Smooth muscle cell (in vitro differentiated cells): ENCODE results near the gene ZNF280C. TPM values are rescaled to one million over a fixed set of nuclear protein-coding genes. Genes with fewer than 3 reads are reported as not detected.

Experiments
- DNase-seq: peaks from one replicate; lab custom pipeline; 2025; ENCODE audit not compliant: unreplicated experiment; lab: John Stamatoyannopoulos, UW
- H2AFZ ChIP-seq: fragments of 200-600 bp; sonication (generic); 2 replicates; pipeline ENCODE4 v1.6.0; 2016; ENCODE audit warnings: antibody characterized with exemption, low read depth, mild to moderate bottlenecking
- H3F3A ChIP-seq: fragments of 200-600 bp; sonication (generic); 2 replicates; pipeline ENCODE4 v1.6.0; 2017; ENCODE audit warnings: antibody characterized with exemption, low read depth
- H3K27ac ChIP-seq: fragments of 200-600 bp; sonication (generic); 2 replicates; pipeline ENCODE4 v1.5.1; 2016; ENCODE audit warnings: low read depth, mild to moderate bottlenecking
- H3K27me3 ChIP-seq: fragments of 200-600 bp; sonication (generic); 2 replicates; pipeline ENCODE4 v1.6.1; 2016; ENCODE audit warnings: low read depth, mild to moderate bottlenecking
- H3K36me3 ChIP-seq: fragments of 200-600 bp; sonication (generic); 2 replicates; pipeline ENCODE4 v1.5.1; 2016; ENCODE audit warnings: low read depth
- H3K4me1 ChIP-seq: fragments of 200-600 bp; sonication (generic); 2 replicates; pipeline ENCODE4 v1.5.1; 2016; ENCODE audit warnings: low read depth
- H3K4me2 ChIP-seq: fragments of 200-600 bp; sonication (generic); 2 replicates; pipeline ENCODE4 v1.6.0; 2016; ENCODE audit warnings: mild to moderate bottlenecking
- H3K4me3 ChIP-seq: fragments of 200-600 bp; sonication (generic); 2 replicates; pipeline ENCODE4 v1.5.1; 2016; ENCODE audit warnings: mild to moderate bottlenecking
- H3K79me2 ChIP-seq: fragments of 200-600 bp; sonication (generic); 2 replicates; pipeline ENCODE4 v1.6.0; 2016; ENCODE audit warnings: low read depth, mild to moderate bottlenecking
- H3K9ac ChIP-seq: fragments of 200-600 bp; sonication (generic); 2 replicates; pipeline ENCODE4 v1.6.0; 2016; ENCODE audit warnings: low read depth
- H3K9me3 ChIP-seq: fragments of 200-600 bp; sonication (generic); replicated peaks from 2 replicates; pipeline ENCODE4 v1.5.1; 2016; ENCODE audit warnings: low read depth
- H4K20me1 ChIP-seq: fragments of 200-600 bp; sonication (generic); 2 replicates; pipeline ENCODE4 v1.6.0; 2016; ENCODE audit warnings: low read depth
- CTCF ChIP-seq: fragments of 200-600 bp; sonication (generic); IDR thresholded peaks from 2 replicates; pipeline ENCODE4 v1.5.1; 2017; ENCODE audit warnings: borderline replicate concordance, mild to moderate bottlenecking, antibody characterized with exemption; ENCODE audit not compliant: insufficient read depth, poor library complexity, severe bottlenecking
- WGBS: methylation state at CpG from one replicate; pipeline ENCODE4 v1.1.7; 2016; ENCODE audit warnings: low lambda C conversion rate; 5-methylcytosine and 5-hydroxymethylcytosine counted together
- polyA plus RNA-seq: library from polyadenylated mRNA; unstranded; fragments of >200 nt; fragmentation: Nextera tagmentation; extraction: Ambion mirVana; gene quantifications from 2 replicates; pipeline ENCODE4 v1.2.1, GENCODE V29; 2016
- total RNA-seq: library from RNA; depleted of rRNA; stranded (reverse); fragments of >200 nt; gene quantifications from 2 replicates; pipeline ENCODE4 v1.2.3, GENCODE V29; 2014

The ZNF280C gene
- total and polyA plus RNA-seq, 2 experiments from 2014 or later, result 1.5 to 7.7 TPM

GRCh38 chrX:130228871-130229270 lies 39.8 kb downstream of the ZNF280C start:
- Histone ChIP-seq H4K20me1 (no peaks in the 10 kb centered on the region), H3K4me1 (no peaks in the 10 kb centered on the region), H3K9ac (no peak overlapping the region), H3K27me3 (no peaks in the 10 kb centered on the region), H3F3A (no peaks in the 10 kb centered on the region), H2AFZ (no peak overlapping the region), H3K79me2 (no peaks in the 10 kb centered on the region), H3K4me2 (no peak overlapping the region), H3K36me3 (no peaks in the 10 kb centered on the region), H3K4me3 (no peak overlapping the region), H3K9me3 (no peaks in the 10 kb centered on the region), H3K27ac (no peak overlapping the region)
- TF ChIP-seq CTCF, result no peak
- 90% methylated on average over 2 of the region's 2 CpGs for WGBS
- no peak for DNase-seq

- Histone ChIP-seq H3F3A (no peaks in the 10 kb centered on the region), H3K9ac (no peak overlapping the region), H3K36me3 (no peaks in the 10 kb centered on the region), H3K27me3 (no peaks in the 10 kb centered on the region), H3K9me3 (no peaks in the 10 kb centered on the region), H3K4me1 (no peaks in the 10 kb centered on the region), H4K20me1 (no peaks in the 10 kb centered on the region), H3K79me2 (no peaks in the 10 kb centered on the region), H3K27ac (no peak overlapping the region), H3K4me3 (no peak overlapping the region), H3K4me2 (no peak overlapping the region), H2AFZ (no peak overlapping the region)
- WGBS, result 71% methylated on average over 2 of the region's 2 CpGs
- TF ChIP-seq CTCF, result no peak
- DNase-seq, result no peak
Measured at GRCh38 chrX:130224810-130225209, 43.9 kb downstream of the ZNF280C start.

GRCh38 chrX:130216320-130216719 lies 52.4 kb downstream of the ZNF280C start:
- H3F3A ChIP-seq, result no peaks in the 10 kb centered on the region
- WGBS, result 73% methylated on average over 4 of the region's 4 CpGs
- H3K4me1 ChIP-seq, result no peaks in the 10 kb centered on the region
- H3K27ac ChIP-seq, result no peak overlapping the region
- H2AFZ ChIP-seq, result no peak overlapping the region
- H3K4me3 ChIP-seq, result no peak overlapping the region
- H3K27me3 ChIP-seq, result no peaks in the 10 kb centered on the region
- H4K20me1 ChIP-seq, result no peaks in the 10 kb centered on the region
- no peak overlapping the region for H3K4me2 ChIP-seq
- H3K9ac ChIP-seq, result no peak overlapping the region
- no peak for TF ChIP-seq CTCF
- DNase-seq, result no peak
- H3K9me3 ChIP-seq, result no peaks in the 10 kb centered on the region
- no peaks in the 10 kb centered on the region for H3K36me3 ChIP-seq
- H3K79me2 ChIP-seq, result no peaks in the 10 kb centered on the region

- no peaks in the 10 kb centered on the region for H3K79me2 ChIP-seq
- no peak overlapping the region for H3K27ac ChIP-seq
- 84% methylated on average over 2 of the region's 2 CpGs for WGBS
- no peak overlapping the region for H2AFZ ChIP-seq
- H3K4me3 ChIP-seq, result no peak overlapping the region
- no peaks in the 10 kb centered on the region for H3K9me3 ChIP-seq
- no peak for DNase-seq
- no peaks in the 10 kb centered on the region for H3K4me1 ChIP-seq
- no peaks in the 10 kb centered on the region for H3F3A ChIP-seq
- TF ChIP-seq CTCF, result no peak
- H4K20me1 ChIP-seq, result no peaks in the 10 kb centered on the region
- no peaks in the 10 kb centered on the region for H3K27me3 ChIP-seq
- H3K4me2 ChIP-seq, result no peak overlapping the region
- H3K36me3 ChIP-seq, result no peaks in the 10 kb centered on the region
- H3K9ac ChIP-seq, result no peak overlapping the region
Measured at GRCh38 chrX:130213376-130213775, 55.3 kb downstream of the ZNF280C start.
